Fibroblast of the aortic adventitia (primary cell): ENCODE measurements around the gene TMF1. TPM values are rescaled to one million over a fixed set of nuclear protein-coding genes. Genes with fewer than 3 reads are reported as not detected.
A peak's percentile ranks its signal among the peaks of the same experiment; 100 is the strongest.

ENCODE experiments used
- DNase-seq: peaks from one replicate; pipeline ENCODE4 v3.0.0-alpha.2; 2010; ENCODE audit warnings: low read depth
- H3K4me3 ChIP-seq: 2 replicates; pipeline ENCODE4 v1.5.1; 2011; ENCODE audit warnings: low read depth, mild to moderate bottlenecking, control low read depth, low read length, moderate library complexity
- total RNA-seq: library from RNA; depleted of rRNA; stranded (reverse); fragments of >200 nt; gene quantifications from 2 replicates; pipeline ENCODE4 v1.2.3, GENCODE V29; 2012; ENCODE audit warnings: low replicate concordance
- TF ChIP-seq, protein P1 (sequence below): IDR thresholded peaks from 2 replicates; pipeline ENCODE4 v1.5.1; 2011; ENCODE audit warnings: mild to moderate bottlenecking, low read length, control low read depth, inconsistent platforms; ENCODE audit not compliant: insufficient read depth

Gene TMF1
- total RNA-seq, 1 donor, result 41.0 TPM

- TF ChIP-seq, protein P1, sequence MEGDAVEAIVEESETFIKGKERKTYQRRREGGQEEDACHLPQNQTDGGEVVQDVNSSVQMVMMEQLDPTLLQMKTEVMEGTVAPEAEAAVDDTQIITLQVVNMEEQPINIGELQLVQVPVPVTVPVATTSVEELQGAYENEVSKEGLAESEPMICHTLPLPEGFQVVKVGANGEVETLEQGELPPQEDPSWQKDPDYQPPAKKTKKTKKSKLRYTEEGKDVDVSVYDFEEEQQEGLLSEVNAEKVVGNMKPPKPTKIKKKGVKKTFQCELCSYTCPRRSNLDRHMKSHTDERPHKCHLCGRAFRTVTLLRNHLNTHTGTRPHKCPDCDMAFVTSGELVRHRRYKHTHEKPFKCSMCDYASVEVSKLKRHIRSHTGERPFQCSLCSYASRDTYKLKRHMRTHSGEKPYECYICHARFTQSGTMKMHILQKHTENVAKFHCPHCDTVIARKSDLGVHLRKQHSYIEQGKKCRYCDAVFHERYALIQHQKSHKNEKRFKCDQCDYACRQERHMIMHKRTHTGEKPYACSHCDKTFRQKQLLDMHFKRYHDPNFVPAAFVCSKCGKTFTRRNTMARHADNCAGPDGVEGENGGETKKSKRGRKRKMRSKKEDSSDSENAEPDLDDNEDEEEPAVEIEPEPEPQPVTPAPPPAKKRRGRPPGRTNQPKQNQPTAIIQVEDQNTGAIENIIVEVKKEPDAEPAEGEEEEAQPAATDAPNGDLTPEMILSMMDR, result no peak
- H3K4me3 ChIP-seq, result no peak overlapping the region
- DNase-seq, result no peak
These were observed 46.2 kb downstream of the TMF1 start for GRCh38 chr3:69005791-69006482.

DNA sequence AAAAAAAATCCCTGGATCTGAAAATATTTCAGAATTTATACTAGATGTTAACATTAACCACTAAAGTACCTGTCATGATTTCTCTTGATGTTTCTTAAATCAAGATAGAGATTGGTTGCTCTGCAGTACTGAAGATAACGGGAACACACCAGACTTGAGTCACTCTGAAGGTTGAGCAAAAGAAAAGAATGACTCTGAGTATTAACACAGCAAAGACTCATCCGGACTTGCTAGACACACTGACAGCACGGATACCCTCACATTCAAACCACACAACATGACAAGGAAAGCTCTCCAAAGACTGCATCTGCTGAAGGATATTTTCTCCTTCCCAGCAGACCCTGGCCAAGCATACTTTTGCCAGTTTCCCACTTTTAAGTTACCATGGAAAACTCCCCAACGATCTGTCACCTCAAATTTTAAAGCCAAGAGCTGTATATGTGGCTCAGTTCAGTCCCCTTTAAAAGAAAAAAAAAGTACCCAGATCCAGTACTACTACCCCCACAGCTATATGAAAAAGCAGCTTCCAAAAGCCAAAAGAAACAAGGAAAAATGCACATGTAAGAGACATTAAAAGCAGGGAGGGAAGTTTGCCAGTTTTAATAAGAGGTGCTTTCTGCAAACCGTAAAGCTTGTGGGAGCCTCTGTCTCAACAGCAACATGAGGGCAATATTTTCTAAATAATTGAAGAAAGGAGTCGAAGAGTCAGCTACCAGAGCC, 46.9 kb downstream of the TMF1 start:
- DNase-seq, result peak; percentile 33
- TF ChIP-seq, protein P1, result no peak
- H3K4me3 ChIP-seq, result no peak overlapping the region

- no peak overlapping the region for H3K4me3 ChIP-seq
- TF ChIP-seq, protein P1, result no peak
- no peak for DNase-seq
These were observed 48.0 kb downstream of the TMF1 start for GRCh38 chr3:69004138-69004537.

- no peak for DNase-seq
- TF ChIP-seq, protein P1, result no peak
- no peak overlapping the region for H3K4me3 ChIP-seq
These were observed 52.5 kb downstream of the TMF1 start for GRCh38 chr3:68999605-69000004.

DNA sequence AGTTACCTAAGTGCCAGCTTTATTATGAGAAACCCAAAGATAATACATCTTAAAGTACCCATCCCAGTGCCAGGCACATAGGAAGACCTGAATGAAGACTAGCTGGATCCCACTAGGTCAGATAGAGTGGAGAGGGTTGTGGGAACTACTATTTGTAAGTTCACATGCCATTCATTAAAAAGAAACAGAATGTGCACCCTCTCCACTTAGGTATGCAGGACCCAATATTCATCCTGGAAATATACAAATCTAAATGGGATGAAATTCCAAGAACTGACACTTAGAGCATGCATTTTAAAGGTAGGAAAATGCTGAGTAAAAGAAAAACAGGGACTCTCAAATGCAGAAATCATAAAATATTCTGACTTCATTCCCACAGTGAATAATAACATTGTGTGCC, 53.0 kb downstream of the TMF1 start:
- TF ChIP-seq, protein P1, result no peak
- H3K4me3 ChIP-seq, result no peak overlapping the region
- no peak for DNase-seq

- TF ChIP-seq, protein P1, result peak; percentile 8
- no peak overlapping the region for H3K4me3 ChIP-seq
These were observed 54.2 kb downstream of the TMF1 start for GRCh38 chr3:68997887-68998286.

More at GRCh38 chr3:68997887-68998286, 54.2 kb downstream of the TMF1 start:
- DNase-seq, result no peak
